Large intestine (tissue), 3 donors: ENCODE data around the gene PALLD. TPM values are rescaled to one million over a fixed set of nuclear protein-coding genes. Genes with fewer than 3 reads are reported as not detected.

Experiments
- DNase-seq, 2 donors: peaks; one replicate each; pipeline versions ENCODE4 v3.0.0 to v3.0.0-alpha.2; 2013
- H3K27ac ChIP-seq: one replicate; pipeline ENCODE4 v1.5.1; 2013; ENCODE audit warnings: low read length
- H3K27me3 ChIP-seq: 2 replicates; pipeline ENCODE4 v1.6.1; 2013; ENCODE audit warnings: low read length; ENCODE audit not compliant: control insufficient read depth, insufficient read depth
- H3K36me3 ChIP-seq: 2 replicates; pipeline ENCODE4 v1.6.1; 2013; ENCODE audit warnings: low read length; ENCODE audit not compliant: control insufficient read depth, insufficient read depth
- H3K4me1 ChIP-seq: one replicate; pipeline ENCODE4 v1.6.1; 2013; ENCODE audit warnings: low read length; ENCODE audit not compliant: control insufficient read depth, insufficient read depth
- H3K4me3 ChIP-seq: one replicate; pipeline ENCODE4 v1.5.1; 2013; ENCODE audit warnings: low read length
- H3K9me3 ChIP-seq: one replicate; pipeline ENCODE4 v1.6.1; 2013; ENCODE audit warnings: mild to moderate bottlenecking, low read depth, low read length, moderate library complexity; ENCODE audit not compliant: control insufficient read depth
- WGBS: methylation state at CpG from one replicate; pipeline ENCODE4 v1.1.5; 2013; ENCODE audit warnings: low lambda C conversion rate; ENCODE audit not compliant: insufficient coverage; 5-methylcytosine and 5-hydroxymethylcytosine counted together
- polyA plus RNA-seq: library from polyadenylated mRNA; unstranded; fragments of 120-200 nt; gene quantifications from one replicate; pipeline ENCODE4 v1.2.1, GENCODE V29; 2013

The PALLD gene
- polyA plus RNA-seq, 1 donor = 59.7 TPM

GRCh38 chr4:168674077-168674747, 177.4 kb downstream of the PALLD start:
- DNase-seq = no peak
- WGBS = 43% methylated on average over 1 of the region's 6 CpGs
- H3K27ac ChIP-seq = no peak overlapping the region

DNA sequence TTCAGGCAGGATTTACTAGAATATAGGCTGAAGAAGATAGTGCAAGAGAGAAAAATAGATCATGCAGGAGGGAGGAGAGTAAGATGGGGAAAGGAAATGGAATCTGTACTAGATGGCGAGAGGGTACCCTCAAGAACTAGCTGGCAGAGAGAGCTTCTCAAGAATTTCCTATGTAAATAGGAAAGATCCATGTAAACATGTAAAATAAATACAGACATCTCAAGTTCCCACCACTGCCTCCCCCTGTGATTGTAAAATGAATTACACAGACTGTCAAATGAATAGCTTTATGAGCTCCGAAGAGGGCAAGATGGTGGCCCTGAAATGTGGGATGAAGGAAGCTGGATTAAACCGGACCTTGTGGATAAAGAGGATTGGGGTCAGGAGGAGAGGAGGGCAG, 178.0 kb downstream of the PALLD start:
- Histone ChIP-seq H3K4me3 (no peak overlapping the region), H3K27ac (no peak overlapping the region), H3K27me3 (no peaks in the 10 kb centered on the region), H3K36me3 (no peaks in the 10 kb centered on the region), H3K4me1 (no peaks in the 10 kb centered on the region), H3K9me3 (no peaks in the 10 kb centered on the region)
- DNase-seq = no peak
- WGBS = 40% methylated on average over 1 of the region's 3 CpGs

More at GRCh38 chr4:168674077-168674747, 177.4 kb downstream of the PALLD start:
- Histone ChIP-seq H3K4me3 (no peak overlapping the region), H3K36me3 (no peaks in the 10 kb centered on the region), H3K9me3 (no peaks in the 10 kb centered on the region), H3K27me3 (no peaks in the 10 kb centered on the region), H3K4me1 (no peaks in the 10 kb centered on the region)

DNA sequence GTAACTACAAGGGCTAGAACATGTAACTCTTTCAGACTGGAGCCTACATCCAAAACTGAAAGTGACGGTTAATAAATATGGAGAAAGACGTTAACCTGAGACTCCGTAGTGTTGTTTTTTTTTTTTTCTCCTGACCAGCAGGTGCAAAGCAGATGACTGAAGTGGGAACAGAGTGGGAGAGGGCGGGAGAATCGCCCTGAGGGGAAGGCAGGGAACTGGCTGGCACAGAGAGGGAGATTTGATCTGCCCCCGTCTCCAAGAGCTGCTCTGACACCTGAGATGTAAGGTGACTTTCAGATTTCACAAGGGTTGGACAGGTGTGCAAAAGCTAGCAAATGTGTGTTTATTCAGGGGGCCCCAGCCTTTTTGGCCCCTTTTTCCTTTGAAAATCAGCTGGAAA, 180.2 kb downstream of the PALLD start:
- whole genome bisulfite sequencing = 88% methylated on average over 3 of the region's 6 CpGs
- Histone ChIP-seq H3K27ac (no peak overlapping the region), H3K27me3 (no peaks in the 10 kb centered on the region), H3K4me3 (no peak overlapping the region), H3K4me1 (no peaks in the 10 kb centered on the region), H3K36me3 (no peaks in the 10 kb centered on the region), H3K9me3 (no peaks in the 10 kb centered on the region)
- DNase-seq = no peak

DNA sequence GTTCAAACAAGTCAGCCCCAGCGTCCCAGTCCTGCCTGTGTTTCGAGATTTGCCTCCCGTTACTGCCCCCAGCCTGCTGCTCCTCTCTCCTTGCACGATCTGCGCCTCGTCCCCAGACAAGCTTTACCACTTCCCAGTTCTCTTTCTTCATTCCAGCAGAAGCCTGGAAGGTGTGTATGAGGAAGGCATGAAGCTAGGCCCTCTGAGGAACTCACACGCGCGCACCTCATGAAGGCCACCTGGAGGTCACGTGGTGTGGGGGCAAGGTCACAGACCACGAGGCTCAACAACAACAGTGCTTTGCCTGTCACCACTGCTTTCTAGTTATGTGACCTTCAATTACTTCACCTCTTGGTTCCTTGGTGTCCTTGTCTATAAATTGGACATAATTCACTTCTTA, 181.0 kb downstream of the PALLD start:
- Histone ChIP-seq H3K4me1 (no peaks in the 10 kb centered on the region), H3K36me3 (no peaks in the 10 kb centered on the region), H3K9me3 (no peaks in the 10 kb centered on the region), H3K4me3 (no peak overlapping the region), H3K27ac (no peak overlapping the region), H3K27me3 (no peaks in the 10 kb centered on the region)
- no peak for DNase-seq
- no CpG with 5 or more reads among the region's 11 CpGs for WGBS

DNA sequence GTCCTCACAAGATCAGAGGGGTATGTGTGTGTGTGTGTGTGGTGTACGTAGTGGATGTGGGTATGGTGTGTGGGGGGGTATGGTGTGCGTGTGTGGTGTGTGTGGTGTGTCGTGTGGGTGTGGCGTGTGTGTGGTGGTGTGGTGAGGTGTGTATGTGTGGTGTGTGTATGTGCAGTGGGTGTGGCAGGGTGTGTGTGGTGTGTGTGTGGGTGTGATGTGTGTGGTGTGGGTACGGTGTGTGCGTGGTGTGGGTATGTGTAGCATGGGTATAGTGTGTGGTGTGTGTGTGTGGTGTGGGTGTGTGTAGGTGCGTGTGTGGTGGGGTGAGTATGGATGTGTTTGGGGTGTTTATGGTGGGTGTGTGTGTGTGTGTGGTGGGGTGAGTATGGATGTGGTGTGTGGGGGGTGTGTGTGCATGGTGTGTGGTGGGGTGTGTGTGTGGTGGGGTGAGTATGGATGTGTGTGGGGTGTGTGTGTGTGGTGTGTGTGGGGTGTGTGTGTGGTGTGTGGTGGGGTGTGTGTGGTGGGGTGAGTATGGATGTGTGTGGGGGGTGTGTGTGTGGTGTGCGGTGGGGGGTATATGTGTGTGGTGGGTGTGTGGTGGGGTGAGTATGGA, 182.0 kb downstream of the PALLD start:
- WGBS = no CpG with 5 or more reads among the region's 8 CpGs
- Histone ChIP-seq H3K27me3 (no peaks in the 10 kb centered on the region), H3K4me3 (no peak overlapping the region), H3K36me3 (no peaks in the 10 kb centered on the region), H3K27ac (no peak overlapping the region), H3K4me1 (no peaks in the 10 kb centered on the region), H3K9me3 (no peaks in the 10 kb centered on the region)
- DNase-seq = no peak

- no CpG with 5 or more reads among the region's 3 CpGs for WGBS
These were observed 182.5 kb downstream of the PALLD start for GRCh38 chr4:168679397-168679796.

DNA sequence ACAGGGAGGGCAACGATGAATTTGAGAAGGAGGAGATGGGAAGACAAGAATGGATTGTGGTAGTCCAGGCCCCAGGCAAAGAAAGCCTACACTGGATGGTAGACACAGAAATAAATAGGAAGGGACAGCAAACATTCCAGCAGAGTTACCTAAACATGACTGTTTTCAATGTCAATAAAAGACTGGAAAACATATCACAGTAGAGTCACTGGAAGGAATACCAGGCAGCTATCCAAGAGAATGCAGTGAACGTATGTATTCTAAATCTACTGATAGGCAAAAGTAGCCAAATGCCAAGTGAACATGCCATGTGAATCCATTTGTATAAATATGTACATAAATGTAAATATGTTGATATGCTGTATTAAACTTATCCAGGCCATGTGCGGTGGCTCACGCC, 183.0 kb downstream of the PALLD start:
- Histone ChIP-seq H3K27me3 (no peaks in the 10 kb centered on the region), H3K4me3 (no peak overlapping the region), H3K4me1 (no peaks in the 10 kb centered on the region), H3K36me3 (no peaks in the 10 kb centered on the region), H3K27ac (no peak overlapping the region), H3K9me3 (no peaks in the 10 kb centered on the region)
- DNase-seq = no peak
- no CpG with 5 or more reads among the region's 4 CpGs for WGBS

More at GRCh38 chr4:168679397-168679796, 182.5 kb downstream of the PALLD start:
- Histone ChIP-seq H3K27me3 (no peaks in the 10 kb centered on the region), H3K4me1 (no peaks in the 10 kb centered on the region), H3K27ac (no peak overlapping the region), H3K4me3 (no peak overlapping the region), H3K36me3 (no peaks in the 10 kb centered on the region), H3K9me3 (no peaks in the 10 kb centered on the region)
- no peak for DNase-seq

DNA sequence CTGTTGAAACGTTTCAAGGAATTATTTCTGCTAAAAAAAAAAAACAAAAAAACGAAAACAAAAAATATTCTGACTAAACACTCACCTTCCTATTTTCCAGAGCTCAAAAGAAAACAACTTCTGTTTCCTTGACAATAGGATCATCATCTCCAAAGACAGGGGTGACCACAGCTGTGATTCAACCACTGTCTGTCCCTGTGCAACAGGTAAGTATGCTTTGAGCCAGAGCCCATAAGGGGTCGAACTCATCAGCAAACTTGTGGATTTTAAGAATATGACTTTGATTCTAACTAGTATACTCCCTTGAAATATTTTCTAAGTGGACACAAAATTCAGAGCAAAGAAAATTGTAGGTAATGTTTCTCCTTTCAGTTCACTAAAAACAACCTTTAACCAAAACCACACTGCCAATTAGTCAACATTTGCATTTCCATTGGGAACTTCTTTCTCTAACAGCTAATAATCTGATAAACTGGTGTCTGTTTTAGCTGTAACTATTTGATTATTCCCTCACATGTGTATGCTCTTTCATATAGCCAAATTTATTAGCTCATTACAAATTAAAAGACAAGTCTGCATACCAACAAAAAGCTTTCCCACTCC, 186.1 kb downstream of the PALLD start:
- H3K27me3 ChIP-seq = no peaks in the 10 kb centered on the region
- WGBS = 53% methylated on average over 2 of the region's 3 CpGs
- H3K9me3 ChIP-seq = no peaks in the 10 kb centered on the region
- H3K4me1 ChIP-seq = no peaks in the 10 kb centered on the region
- DNase-seq = no peak
- no peaks in the 10 kb centered on the region for H3K36me3 ChIP-seq
- H3K27ac ChIP-seq = no peak overlapping the region
- no peak overlapping the region for H3K4me3 ChIP-seq

DNA sequence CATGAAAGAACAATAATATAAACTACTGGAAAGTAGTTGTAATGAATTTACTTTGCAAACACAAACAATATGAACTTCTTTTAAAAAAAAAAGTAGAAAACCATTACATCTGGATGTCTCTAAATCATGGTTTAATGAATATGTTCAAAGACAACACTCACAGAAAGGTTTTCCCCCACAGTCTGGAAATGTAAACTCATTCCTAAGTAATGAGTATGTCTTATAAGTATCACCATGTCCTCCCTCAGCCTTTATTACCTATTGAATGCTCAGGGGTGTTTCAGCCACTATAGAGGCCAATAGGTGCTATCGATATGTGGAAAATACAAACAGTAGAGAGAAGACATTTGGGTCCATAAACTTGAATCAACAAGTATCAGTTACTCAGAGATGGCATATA, 186.7 kb downstream of the PALLD start:
- no CpG with 5 or more reads among the region's 1 CpG for WGBS
- DNase-seq = no peak
- Histone ChIP-seq H3K4me1 (no peaks in the 10 kb centered on the region), H3K27ac (no peak overlapping the region), H3K36me3 (no peaks in the 10 kb centered on the region), H3K4me3 (no peak overlapping the region), H3K27me3 (no peaks in the 10 kb centered on the region), H3K9me3 (no peaks in the 10 kb centered on the region)

DNA sequence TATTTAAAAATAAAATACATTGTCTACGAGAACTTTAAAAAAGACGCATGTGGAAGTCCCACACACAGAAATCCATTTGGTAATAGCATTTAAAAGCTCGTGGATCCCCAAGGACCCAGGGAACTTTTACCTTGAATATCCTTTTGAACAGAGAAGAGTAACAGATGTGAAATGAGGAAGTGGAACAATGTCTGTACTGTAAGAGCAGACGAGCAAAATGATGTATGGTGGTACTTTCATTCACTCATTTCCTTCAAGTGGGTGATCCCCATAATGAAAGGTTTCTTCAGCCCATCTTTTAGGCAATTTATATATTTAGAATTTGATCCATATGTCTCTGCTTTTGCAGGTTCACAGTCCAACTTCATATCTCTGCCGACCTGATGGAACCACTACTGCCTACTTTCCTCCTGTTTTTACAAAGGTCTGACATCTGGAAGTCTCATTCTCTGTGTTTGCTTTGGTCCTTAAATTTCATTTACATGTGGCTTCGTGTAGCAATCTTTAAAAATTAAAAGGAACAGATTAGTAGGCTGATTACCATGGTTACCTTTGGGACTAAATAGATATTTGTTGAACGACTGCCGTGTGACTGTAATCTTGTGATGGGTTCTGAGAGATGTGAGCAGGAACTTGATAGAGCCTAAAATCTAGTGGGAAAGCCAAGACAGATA, 188.4 kb downstream of the PALLD start:
- Histone ChIP-seq H3K27ac (no peak overlapping the region), H3K27me3 (no peaks in the 10 kb centered on the region), H3K36me3 (no peaks in the 10 kb centered on the region), H3K9me3 (no peaks in the 10 kb centered on the region), H3K4me1 (peaks cover 7% of the 10 kb centered on the region), H3K4me3 (no peak overlapping the region)
- no peak for DNase-seq
- WGBS = 90% methylated on average over 3 of the region's 8 CpGs
